Kidney (tissue), 14 donors: ENCODE measurements around the gene CADPS2. TPM values are rescaled to one million over a fixed set of nuclear protein-coding genes. Genes with fewer than 3 reads are reported as not detected.

Experiments
- DNase-seq, 5 donors: peaks; one replicate each; pipeline ENCODE4 v3.0.0-alpha.2; 2013 to 2020
- FAIRE-seq: peaks from 2 replicates; lab custom pipeline; 2012; peaks lifted over from hg19 to GRCh38; lab: Jason Lieb, UNC
- H3K27ac ChIP-seq, 2 donors: one replicate each; pipeline ENCODE4 v1.7.0; 2013; ENCODE audit warnings: low read depth in 2 of 2, low read length in 2 of 2, inconsistent platforms in 1 of 2
- H3K27me3 ChIP-seq: one replicate; pipeline ENCODE4 v1.7.1; 2013; ENCODE audit warnings: low read length, inconsistent platforms; ENCODE audit not compliant: control insufficient read depth, insufficient read depth
- H3K36me3 ChIP-seq, 3 donors: one replicate each; pipeline versions ENCODE4 v1.7.0 to v1.7.1; 2013; ENCODE audit warnings: low read length in 3 of 3, control low read depth in 1 of 3, inconsistent platforms in 1 of 3; ENCODE audit not compliant: insufficient read depth in 3 of 3, control insufficient read depth in 2 of 3
- H3K4me1 ChIP-seq, 3 donors: one replicate each; pipeline versions ENCODE4 v1.7.0 to v1.7.1; 2013; ENCODE audit warnings: low read length in 3 of 3, inconsistent platforms in 1 of 3, low read depth in 1 of 3; ENCODE audit not compliant: control insufficient read depth in 2 of 3, insufficient read depth in 2 of 3
- H3K4me3 ChIP-seq, 3 donors: one replicate each; pipeline versions ENCODE4 v1.7.0 to v1.8.1; 2013; ENCODE audit warnings: low read length in 3 of 3, control low read depth in 1 of 3, inconsistent platforms in 1 of 3
- H3K9ac ChIP-seq, 3 donors: one replicate each; pipeline versions ENCODE4 v1.7.0 to v1.7.1; 2013; ENCODE audit warnings: low read length in 3 of 3, control low read depth in 1 of 3, inconsistent platforms in 1 of 3
- H3K9me3 ChIP-seq, 3 donors: one replicate each; pipeline versions ENCODE4 v1.7.0 to v1.7.1; 2013; ENCODE audit warnings: low read length in 3 of 3, control low read depth in 1 of 3, inconsistent platforms in 1 of 3; ENCODE audit not compliant: control insufficient read depth in 2 of 3, insufficient read depth in 1 of 3
- CTCF ChIP-seq: IDR thresholded peaks from 3 replicates; pipeline ENCODE4 v1.5.1; 2012; ENCODE audit warnings: mild to moderate bottlenecking, moderate library complexity, borderline replicate concordance; ENCODE audit not compliant: insufficient read depth; ENCODE audit errors: extremely low read depth
- intact Hi-C: fragments of 100-400 bp; cut with DNase I; formaldehyde crosslinking; loops from one replicate; pipeline ENCODE4 v1.11.1; 2022
- polyA plus RNA-seq: library from polyadenylated mRNA; stranded (reverse); fragments of 350-450 nt; fragmentation: Illumina TruSeq; extraction: RNeasy Lipid Tissue Mini Kit (QIAGEN cat#74804); gene quantifications from one replicate; pipeline ENCODE4 v1.2.3, GENCODE V29; 2014; ENCODE audit warnings: low read depth, low replicate concordance; ENCODE audit not compliant: insufficient read depth
- total RNA-seq: library from RNA; stranded (reverse); fragmentation: NEBNext Ultra II Directional; extraction: Animal tissue kit (Norgen Biotek cat#: 25700); gene quantifications from one replicate; pipeline ENCODE4 v1.2.1, GENCODE V29; 2021
- donor health status: control.
- donor health status: control.
- donor health status: control.
- donor health status: control.
- donor health status: control.
- donor health status: DM: yes; HTN: yes; CAD: no.
- donor health status: Normal renal cell carcinoma (clear cell type).

Gene CADPS2
- total and polyA plus RNA-seq, 2 donors from 2014 or later: 33.0 to 39.9 TPM

- H3K36me3 ChIP-seq: no peaks in the 10 kb centered on the region
- DNase-seq: no peak
- no peaks in the 10 kb centered on the region for H3K4me1 ChIP-seq
- H3K9ac ChIP-seq: no peak overlapping the region
- intact Hi-C loops: no loop called here
- H3K27ac ChIP-seq: no peak overlapping the region
- FAIRE-seq: no peak
- no peak for TF ChIP-seq CTCF
- H3K27me3 ChIP-seq: no peaks in the 10 kb centered on the region
- no peaks in the 10 kb centered on the region for H3K9me3 ChIP-seq
- no peak overlapping the region for H3K4me3 ChIP-seq
Measured at GRCh38 chr7:122525355-122525754, 360.9 kb downstream of the CADPS2 start.

GRCh38 chr7:122521767-122522166, 364.5 kb downstream of the CADPS2 start:
- no peak for FAIRE-seq
- H3K36me3 ChIP-seq: no peaks in the 10 kb centered on the region
- H3K4me3 ChIP-seq: no peak overlapping the region
- intact Hi-C loops: no loop called here
- TF ChIP-seq CTCF: no peak
- no peak overlapping the region for H3K9ac ChIP-seq
- H3K9me3 ChIP-seq: no peaks in the 10 kb centered on the region
- DNase-seq: no peak
- H3K27me3 ChIP-seq: no peaks in the 10 kb centered on the region
- no peak overlapping the region for H3K27ac ChIP-seq
- H3K4me1 ChIP-seq: no peaks in the 10 kb centered on the region

GRCh38 chr7:122520971-122521555, 365.2 kb downstream of the CADPS2 start:
- H3K27me3 ChIP-seq: no peaks in the 10 kb centered on the region
- no peak overlapping the region for H3K4me3 ChIP-seq
- DNase-seq: no peak
- no peak overlapping the region for H3K9ac ChIP-seq
- no peaks in the 10 kb centered on the region for H3K9me3 ChIP-seq
- no peaks in the 10 kb centered on the region for H3K36me3 ChIP-seq
- TF ChIP-seq CTCF: no peak
- FAIRE-seq: no peak
- no peaks in the 10 kb centered on the region for H3K4me1 ChIP-seq
- intact Hi-C loops: no loop called here
- no peak overlapping the region for H3K27ac ChIP-seq

- no peaks in the 10 kb centered on the region for H3K27me3 ChIP-seq
- no peaks in the 10 kb centered on the region for H3K9me3 ChIP-seq
- FAIRE-seq (no peak), DNase-seq (no peak)
- H3K36me3 ChIP-seq: no peaks in the 10 kb centered on the region
- no peak overlapping the region for H3K4me3 ChIP-seq
- no peak for TF ChIP-seq CTCF
- intact Hi-C loops: no loop called here
- H3K4me1 ChIP-seq: no peaks in the 10 kb centered on the region
- H3K27ac ChIP-seq: no peak overlapping the region
- H3K9ac ChIP-seq: no peak overlapping the region
Measured at GRCh38 chr7:122518488-122518887, 367.8 kb downstream of the CADPS2 start.
